Stimulated activated CD8-positive, alpha-beta memory T cell treated with anti-CD3 and anti-CD28 coated beads, Interleukin-15, amount 100 ng/mL, for 24 hours (primary cell): ENCODE results near the gene TNK2.
"Not testable (repeated sequence)": the region's sequence is repeated elsewhere in the genome, so short reads cannot be mapped to it uniquely, and the experiment has no call there.

Experiments used
- DNase-seq: peaks from one replicate; pipeline ENCODE4 v3.0.0-alpha.2; 2020; ENCODE audit warnings: low read depth

Gene TNK2

GRCh38 chr3:195850857-195851543 lies 57.4 kb downstream of the TNK2 start:
- peak; percentile 56 for DNase-seq

DNA sequence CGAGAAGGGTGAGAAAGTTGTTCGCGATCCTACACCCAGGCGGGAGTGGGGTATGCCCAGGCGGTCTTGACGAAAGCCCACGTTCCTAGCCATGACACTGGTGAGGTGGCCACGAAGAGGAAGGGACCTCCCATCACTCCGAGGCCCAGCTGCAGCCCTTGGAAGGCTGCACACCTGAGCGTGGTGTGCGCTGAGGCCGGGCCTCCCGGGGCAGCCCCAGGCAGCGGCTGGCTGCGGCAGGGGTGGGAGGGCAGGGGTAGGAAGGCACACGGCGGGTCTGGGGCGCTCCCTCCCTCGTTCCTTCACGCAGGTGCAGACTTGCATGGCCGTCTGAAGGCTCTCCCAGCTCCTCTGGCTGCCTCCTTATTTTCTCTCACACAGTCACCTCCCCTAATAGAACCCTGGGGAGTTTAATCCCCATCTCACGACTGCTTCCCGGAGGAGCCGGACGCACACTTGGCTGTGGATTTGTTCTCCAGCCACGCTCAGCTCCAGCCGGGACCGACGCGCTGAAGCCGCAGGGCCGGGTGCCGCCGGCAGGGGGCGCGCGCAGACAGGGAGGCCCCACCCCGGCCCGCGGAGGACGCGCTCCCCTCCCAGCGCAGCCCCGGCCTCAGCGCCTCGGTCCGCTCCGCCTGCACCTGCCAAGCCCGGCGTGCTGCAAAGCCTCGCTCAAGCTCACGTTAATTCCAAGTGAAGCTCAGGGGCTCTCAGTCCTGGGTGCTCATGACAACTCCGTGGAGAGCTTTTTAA lies 58.9 kb downstream of the TNK2 start:
- DNase-seq, result no peak

- DNase-seq, result no peak
Observed at GRCh38 chr3:195847055-195847950, 61.0 kb downstream of the TNK2 start.

GRCh38 chr3:195845483-195845882 lies 62.9 kb downstream of the TNK2 start:
- no peak for DNase-seq

- no peak for DNase-seq
Observed at GRCh38 chr3:195844671-195845218, 63.6 kb downstream of the TNK2 start.

GRCh38 chr3:195839260-195840010 lies 68.9 kb downstream of the TNK2 start:
- DNase-seq, result no peak

GRCh38 chr3:195838714-195839113 lies 69.6 kb downstream of the TNK2 start:
- no peak for DNase-seq

DNA sequence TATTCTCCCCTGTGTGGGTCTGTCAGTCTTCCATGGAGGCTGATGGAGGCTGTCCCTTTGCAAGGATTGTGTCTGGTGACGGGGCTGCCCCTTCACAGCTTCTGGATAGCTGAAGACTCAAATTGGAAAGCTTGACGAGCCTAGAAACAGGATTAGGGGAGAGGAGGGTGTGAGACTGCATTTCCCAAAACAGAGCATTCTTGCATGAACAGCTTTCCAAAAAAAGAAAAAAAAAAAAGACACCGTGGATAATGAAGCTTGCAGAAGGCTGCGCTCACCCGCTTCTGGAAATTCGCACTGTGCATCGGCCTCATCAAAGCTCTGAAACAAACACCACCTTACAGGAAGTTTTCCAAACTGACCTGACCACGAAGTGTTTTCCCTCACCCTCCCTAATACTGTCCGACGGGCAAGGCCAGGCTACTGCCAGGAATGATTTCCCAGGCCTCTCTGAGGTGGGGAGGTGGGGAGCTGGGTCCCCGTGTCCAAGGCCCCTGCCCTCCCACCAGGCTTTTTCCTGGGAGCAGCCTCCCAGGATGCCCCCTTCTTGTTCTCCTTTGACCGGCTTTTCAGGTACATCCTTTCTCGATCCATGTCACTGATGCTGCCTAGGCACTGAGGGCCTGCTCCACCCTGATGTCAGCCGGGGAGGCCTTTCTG lies 71.7 kb downstream of the TNK2 start:
- DNase-seq, result no peak

- no peak for DNase-seq
Observed at GRCh38 chr3:195835791-195836190, 72.6 kb downstream of the TNK2 start.

GRCh38 chr3:195834675-195835583 lies 73.4 kb downstream of the TNK2 start:
- no peak for DNase-seq

GRCh38 chr3:195829897-195830254 lies 78.5 kb downstream of the TNK2 start:
- DNase-seq, result no peak

GRCh38 chr3:195828762-195829161 lies 79.6 kb downstream of the TNK2 start:
- DNase-seq, result no peak

GRCh38 chr3:195825857-195826804 lies 82.2 kb downstream of the TNK2 start:
- no peak for DNase-seq

DNA sequence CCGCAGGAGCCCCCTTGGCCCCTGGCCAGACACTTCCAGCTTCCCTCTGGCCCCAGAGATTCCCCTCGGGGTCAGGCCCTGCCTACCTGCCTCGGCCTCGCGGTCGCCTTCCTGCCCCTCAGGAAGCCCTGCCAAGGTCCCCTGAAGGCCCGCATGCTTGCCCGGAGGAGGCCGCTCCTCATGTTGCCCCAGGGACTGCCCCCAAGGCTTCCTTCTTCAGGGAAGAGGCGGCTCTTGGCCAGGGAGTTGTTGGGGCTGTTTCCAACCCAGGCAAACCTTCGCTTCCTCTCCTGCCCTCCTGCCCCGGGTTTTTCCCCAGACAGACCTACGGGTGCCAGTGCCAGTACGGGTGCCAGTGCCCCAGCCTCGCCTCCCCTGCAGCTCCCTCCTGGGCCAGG lies 83.2 kb downstream of the TNK2 start:
- no peak for DNase-seq

DNA sequence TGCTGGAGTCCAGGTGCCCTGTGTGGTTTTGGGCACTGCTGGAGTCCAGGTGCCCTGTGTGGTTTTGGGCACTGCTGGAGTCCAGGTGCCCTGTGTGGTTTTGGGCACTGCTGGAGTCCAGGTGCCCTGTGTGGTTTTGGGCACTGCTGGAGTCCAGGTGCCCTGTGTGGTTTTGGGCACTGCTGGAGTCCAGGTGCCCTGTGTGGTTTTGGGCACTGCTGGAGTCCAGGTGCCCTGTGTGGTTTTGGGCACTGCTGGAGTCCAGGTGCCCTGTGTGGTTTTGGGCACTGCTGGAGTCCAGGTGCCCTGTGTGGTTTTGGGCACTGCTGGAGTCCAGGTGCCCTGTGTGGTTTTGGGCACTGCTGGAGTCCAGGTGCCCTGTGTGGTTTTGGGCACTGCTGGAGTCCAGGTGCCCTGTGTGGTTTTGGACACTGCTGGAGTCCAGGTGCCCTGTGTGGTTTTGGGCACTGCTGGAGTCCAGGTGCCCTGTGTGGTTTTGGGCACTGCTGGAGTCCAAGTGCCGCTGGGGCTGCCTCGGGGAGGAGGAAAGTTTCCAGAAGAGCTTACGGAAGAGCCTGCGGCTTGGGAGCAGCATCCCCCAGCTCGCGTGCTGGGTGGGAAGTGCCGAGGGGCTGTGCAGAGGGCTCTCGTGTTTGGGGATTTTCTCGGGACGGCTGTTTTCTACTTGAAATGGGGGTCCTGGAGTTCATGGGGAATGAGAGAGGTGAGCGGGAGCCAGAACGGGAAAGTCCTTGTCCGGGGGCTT lies 83.7 kb downstream of the TNK2 start:
- DNase-seq, result not testable (repeated sequence)

- DNase-seq, result no peak
Observed at GRCh38 chr3:195823999-195824398, 84.4 kb downstream of the TNK2 start.

- DNase-seq, result no peak
Observed at GRCh38 chr3:195823280-195823679, 85.1 kb downstream of the TNK2 start.

DNA sequence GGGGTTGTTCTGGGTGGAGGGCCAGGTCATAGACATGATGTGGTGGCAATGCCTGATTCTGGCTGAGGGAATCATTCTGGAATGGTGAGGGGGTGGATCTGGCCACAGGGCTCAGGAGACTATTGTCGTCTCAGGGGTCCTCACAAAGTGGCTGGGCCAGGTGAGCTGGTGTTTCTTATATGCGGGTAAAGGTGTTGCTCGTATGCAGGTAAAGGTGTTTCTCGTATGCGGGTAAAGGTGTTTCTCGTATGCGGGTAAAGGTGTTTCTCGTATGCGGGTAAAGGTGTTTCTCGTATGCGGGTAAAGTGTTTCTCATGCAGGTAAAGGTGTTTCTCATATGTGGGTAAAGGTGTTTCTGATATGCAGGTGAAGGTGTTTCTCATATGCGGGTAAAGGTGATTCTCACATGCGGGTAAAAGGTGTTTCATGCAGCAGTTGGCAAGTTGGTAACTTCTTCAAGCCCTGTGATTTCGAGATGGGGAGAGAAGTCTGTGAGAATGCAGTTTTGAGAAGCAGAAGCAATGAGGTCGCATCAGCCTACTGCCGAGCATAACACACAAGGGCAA lies 86.1 kb downstream of the TNK2 start:
- DNase-seq, result no peak
